ENCODE measurements around the gene PHOX2A.

PHOX2A gene

DNA sequence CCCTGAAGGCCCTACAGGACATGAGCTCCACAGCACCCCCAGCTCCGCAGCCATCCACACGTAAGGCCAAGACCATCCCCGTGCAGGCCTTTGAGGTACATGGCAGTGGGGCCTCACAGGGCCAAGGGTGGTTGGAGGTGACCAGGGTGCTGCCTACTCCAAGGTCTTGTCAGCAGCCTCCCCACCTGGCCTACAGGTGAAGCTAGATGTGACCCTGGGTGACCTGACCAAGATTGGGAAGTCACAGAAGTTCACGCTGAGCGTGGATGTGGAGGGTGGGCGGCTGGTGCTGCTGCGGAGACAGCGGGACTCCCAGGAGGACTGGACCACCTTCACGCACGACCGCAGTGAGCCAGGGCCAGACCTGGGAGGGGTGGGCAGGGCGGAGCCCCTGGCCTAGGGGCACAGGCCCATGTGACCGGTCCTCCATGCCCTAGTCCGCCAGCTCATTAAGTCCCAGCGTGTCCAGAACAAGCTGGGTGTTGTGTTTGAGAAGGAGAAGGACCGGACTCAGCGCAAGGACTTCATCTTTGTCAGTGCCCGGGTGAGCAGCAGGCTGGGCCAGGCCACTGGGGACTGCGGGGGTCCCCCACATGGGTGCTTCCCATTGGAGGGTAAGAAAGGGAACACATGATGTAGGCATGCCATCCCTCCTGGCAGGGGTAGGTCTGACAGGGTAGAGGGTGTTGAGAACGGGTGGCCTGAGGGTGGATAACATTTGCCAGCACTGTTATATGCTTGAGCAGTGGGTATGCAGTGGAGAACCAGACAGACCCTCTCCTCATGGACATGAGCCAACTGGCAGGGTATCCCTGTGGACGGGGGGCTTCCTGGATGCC is 13.8 kb downstream of the PHOX2A start:
- peaks cover 91% of the 10 kb centered on the region for H3K36me3 ChIP-seq
- no peaks in the 10 kb centered on the region for H3K9me3 ChIP-seq
- no peak overlapping the region for H3K4me3 ChIP-seq
- H3K4me1 ChIP-seq = peaks cover 43% of the 10 kb centered on the region
- H3K27ac ChIP-seq = no peak overlapping the region
- no peak for TF ChIP-seq Cebpa-rat (IDR thresholded peaks at IDR 0.05)
- H4K20me1 ChIP-seq = peaks cover 100% of the 10 kb centered on the region
- no peaks in the 10 kb centered on the region for H3K27me3 ChIP-seq
- H3K4me2 ChIP-seq = no peak overlapping the region
- no peak overlapping the region for H3K9ac ChIP-seq

DNA sequence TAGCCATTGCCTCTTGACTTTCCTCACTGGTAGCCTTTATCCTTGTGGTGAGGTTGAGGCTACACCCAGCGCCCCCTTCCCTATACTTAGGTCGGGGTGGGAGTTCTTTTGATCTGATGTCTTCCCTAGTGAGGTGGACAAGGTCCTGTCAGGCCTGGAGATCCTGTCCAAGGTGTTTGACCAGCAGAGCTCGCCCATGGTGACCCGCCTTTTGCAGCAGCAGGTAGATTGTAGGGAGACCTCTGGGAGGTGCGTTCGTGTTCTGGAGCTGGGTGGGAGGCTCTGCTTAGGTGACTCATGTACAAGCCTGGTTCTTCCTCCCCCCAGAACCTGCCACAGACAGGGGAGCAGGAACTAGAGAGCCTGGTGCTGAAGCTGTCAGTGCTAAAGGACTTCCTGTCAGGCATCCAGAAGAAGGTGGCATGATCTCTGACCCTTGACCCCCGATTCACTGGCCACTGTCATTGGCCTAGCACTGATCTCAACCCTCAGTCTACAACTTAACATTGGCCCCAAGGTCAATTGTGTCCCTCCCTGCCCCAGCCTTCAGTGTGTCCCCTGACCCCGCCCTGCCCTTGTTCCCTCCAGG is 14.5 kb downstream of the PHOX2A start:
- no peak for TF ChIP-seq Cebpa-rat (IDR thresholded peaks at IDR 0.05)
- no peak overlapping the region for H3K9ac ChIP-seq
- H3K4me3 ChIP-seq = no peak overlapping the region
- H4K20me1 ChIP-seq = peaks cover 93% of the 10 kb centered on the region
- no peak overlapping the region for H3K27ac ChIP-seq
- H3K36me3 ChIP-seq = peaks cover 84% of the 10 kb centered on the region
- H3K4me2 ChIP-seq = no peak overlapping the region
- H3K27me3 ChIP-seq = no peaks in the 10 kb centered on the region
- no peaks in the 10 kb centered on the region for H3K9me3 ChIP-seq
- H3K4me1 ChIP-seq = peaks cover 42% of the 10 kb centered on the region

DNA sequence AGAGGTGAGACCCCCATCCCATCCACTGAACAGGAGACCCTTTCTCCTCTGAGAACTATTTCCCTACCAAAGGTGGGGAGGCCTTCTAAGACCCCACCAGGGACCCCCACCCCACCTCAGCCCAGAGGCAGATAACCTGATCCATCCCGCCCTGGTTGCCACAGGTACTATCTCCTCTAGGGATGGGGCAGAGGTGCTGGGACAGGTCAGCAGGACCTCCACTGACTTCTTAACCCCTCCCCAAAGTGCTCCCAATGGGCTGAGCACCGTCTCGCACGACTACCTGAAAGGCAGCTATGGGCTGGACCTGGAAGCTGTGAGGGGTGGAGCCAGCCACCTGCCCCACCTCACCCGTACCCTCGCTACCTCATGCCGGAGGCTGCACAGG is 15.1 kb downstream of the PHOX2A start:
- peaks cover 87% of the 10 kb centered on the region for H4K20me1 ChIP-seq

DNA sequence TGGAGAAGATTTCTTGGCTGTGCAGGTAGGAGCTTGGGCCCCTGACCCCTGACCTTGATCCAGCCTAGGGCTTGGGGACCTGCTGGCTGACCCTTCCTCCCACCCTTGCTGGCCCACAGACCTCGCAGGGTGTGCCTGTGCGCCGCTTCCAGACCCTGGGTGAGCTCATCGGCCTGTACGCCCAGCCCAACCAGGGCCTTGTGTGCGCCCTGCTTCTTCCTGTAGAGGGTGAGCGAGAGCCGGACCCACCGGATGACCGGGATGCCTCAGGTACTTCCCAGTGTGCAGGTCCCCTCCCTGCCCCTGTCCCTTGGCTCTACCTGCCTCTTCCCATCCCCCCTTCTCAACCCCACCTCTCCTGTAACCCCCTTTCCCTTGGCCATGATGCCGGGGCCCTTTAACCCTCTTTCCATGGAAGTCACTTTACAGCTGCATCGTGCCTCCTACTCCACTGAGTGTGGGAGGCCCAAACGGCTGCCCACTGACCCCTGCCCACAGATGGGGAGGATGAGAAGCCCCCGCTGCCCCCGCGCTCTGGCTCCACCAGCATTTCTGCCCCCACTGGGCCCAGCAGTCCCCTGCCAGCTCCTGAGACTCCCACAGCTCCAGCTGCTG is 15.6 kb downstream of the PHOX2A start:
- H3K4me2 ChIP-seq = no peak overlapping the region
- peaks cover 73% of the 10 kb centered on the region for H3K36me3 ChIP-seq
- H3K27me3 ChIP-seq = no peaks in the 10 kb centered on the region
- 0 out of 2 replicates have a peak overlapping the region, but pooled peaks have one; percentile 6 for H3K27ac ChIP-seq
- H3K9ac ChIP-seq = no peak overlapping the region
- peaks cover 31% of the 10 kb centered on the region for H3K4me1 ChIP-seq
- no peak for TF ChIP-seq Cebpa-rat (IDR thresholded peaks at IDR 0.05)
- H3K4me3 ChIP-seq = no peak overlapping the region
- no peaks in the 10 kb centered on the region for H3K9me3 ChIP-seq
- H4K20me1 ChIP-seq = peaks cover 82% of the 10 kb centered on the region

More for the DNA sequence above, 15.1 kb downstream of the PHOX2A start:
- Histone ChIP-seq H3K9ac (no peak overlapping the region), H3K27ac (no peak overlapping the region), H3K9me3 (no peaks in the 10 kb centered on the region), H3K4me1 (peaks cover 36% of the 10 kb centered on the region), H3K4me2 (no peak overlapping the region), H3K36me3 (peaks cover 78% of the 10 kb centered on the region), H3K27me3 (no peaks in the 10 kb centered on the region), H3K4me3 (no peak overlapping the region)
- no peak for TF ChIP-seq Cebpa-rat (IDR thresholded peaks at IDR 0.05)

DNA sequence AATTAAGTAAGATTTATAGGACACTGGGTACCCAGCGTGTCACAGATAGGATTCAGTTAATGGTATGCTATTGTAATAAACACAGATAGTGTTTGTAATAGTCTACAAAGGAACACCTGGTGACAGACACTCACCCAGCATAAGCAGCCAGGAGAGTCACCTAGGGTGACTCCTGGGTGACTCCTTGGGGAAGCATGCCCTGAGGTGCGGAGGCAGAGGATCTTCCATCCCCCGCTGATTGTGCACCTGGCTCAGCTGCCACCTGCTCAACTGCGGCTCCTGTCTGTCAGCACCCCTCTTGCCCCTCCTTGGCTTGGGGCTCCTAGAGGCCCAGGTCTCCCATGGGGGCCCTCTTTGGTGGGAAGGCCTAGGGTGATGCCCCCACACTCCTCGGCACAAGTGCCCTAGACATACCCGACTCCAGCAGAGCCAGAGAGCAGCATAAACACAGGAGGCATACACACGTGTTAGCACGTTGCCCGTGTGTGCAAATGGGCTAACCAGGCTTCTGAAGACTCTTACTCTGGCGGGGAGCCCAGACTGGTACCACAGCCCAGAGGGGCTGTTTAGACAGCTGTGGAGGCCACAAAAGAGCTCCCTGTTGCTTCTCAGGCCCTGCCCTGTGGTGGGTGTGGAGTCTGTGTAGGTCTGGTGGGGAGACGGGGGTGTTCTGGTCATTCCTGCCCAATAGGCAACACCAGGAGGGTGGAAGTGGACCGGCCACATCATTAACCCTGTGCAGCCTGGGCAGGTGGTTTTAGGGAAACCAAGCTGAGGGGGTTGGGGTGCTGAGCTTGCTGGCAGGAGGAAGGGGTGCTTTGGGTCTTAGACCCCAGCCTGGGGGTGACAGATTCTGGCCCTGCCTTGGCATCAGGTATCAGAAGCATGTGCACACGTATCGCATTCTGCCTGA is 16.4 kb downstream of the PHOX2A start:
- 0 out of 2 replicates have a peak overlapping the region, but pooled peaks have one; percentile 25 for H3K4me2 ChIP-seq
- H3K4me1 ChIP-seq = peaks cover 26% of the 10 kb centered on the region
- H3K9me3 ChIP-seq = no peaks in the 10 kb centered on the region
- H3K4me3 ChIP-seq = no peak overlapping the region
- no peaks in the 10 kb centered on the region for H3K27me3 ChIP-seq
- peaks cover 75% of the 10 kb centered on the region for H4K20me1 ChIP-seq
- TF ChIP-seq Cebpa-rat (IDR thresholded peaks at IDR 0.05) = no peak
- 0 out of 2 replicates have a peak overlapping the region, but pooled peaks have one; percentile 97 for H3K9ac ChIP-seq
- peaks cover 65% of the 10 kb centered on the region for H3K36me3 ChIP-seq
- H3K27ac ChIP-seq = 0 out of 2 replicates have a peak overlapping the region, but pooled peaks have one; percentile 6

DNA sequence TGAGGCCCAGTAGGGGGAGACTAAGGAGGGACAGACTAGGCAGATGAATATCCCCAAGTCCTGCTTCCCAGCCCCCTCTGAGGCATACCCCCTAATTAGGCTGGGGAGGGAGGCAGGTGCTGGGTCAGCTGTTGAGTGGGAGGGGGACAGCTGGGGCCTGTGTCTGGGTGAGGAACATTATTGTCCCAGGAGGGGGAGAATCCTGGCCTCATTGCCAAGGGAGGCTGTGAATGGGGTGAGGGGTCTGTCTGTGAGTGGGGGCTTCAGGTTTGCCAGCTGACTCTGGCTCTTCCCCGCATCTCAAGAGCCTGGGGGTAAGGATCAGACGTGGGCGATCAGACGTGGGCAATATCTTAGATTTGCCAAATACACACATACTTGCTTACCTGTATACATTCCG is 17.3 kb downstream of the PHOX2A start:
- Histone ChIP-seq H3K36me3 (peaks cover 56% of the 10 kb centered on the region), H3K4me3 (peak overlapping the region; percentile 93; the same call in 1 of the 2 replicates), H3K27ac (peak overlapping the region; percentile 30; the same call in 1 of the 2 replicates), H3K27me3 (no peaks in the 10 kb centered on the region), H4K20me1 (peaks cover 66% of the 10 kb centered on the region), H3K4me2 (peak overlapping the region; percentile 93), H3K9me3 (no peaks in the 10 kb centered on the region), H3K4me1 (peaks cover 32% of the 10 kb centered on the region), H3K9ac (peak overlapping the region; percentile 97; the same call in 1 of the 2 replicates)
- TF ChIP-seq Cebpa-rat (IDR thresholded peaks at IDR 0.05) = no peak

DNA sequence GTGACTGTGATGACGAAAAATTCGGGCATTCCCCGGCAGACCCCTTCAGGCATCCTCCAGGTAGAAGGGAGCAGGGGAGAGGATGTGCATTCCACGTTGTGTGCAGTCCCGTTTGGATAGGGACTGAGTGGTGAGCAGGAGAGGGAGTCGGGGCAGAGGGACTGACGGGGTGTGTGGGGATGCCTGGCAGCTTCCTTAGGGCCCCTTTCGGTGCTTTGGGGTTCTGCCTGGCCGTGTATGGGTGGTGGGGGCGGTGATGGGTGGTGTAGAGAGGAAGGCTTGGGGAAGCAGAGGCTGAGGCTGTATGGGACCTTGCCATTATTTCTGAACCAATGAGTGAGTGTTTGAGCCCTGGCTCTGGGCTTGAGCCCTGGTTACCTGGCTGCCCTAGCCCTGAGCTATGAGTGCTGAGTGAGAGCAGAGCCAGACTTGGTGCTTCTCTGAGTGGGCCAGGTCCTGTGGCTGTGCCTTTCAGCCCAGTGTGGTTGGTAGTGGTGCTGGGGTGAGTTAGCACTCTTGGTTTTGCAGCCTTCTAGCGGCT is 18.5 kb downstream of the PHOX2A start:
- H3K4me3 ChIP-seq = peak overlapping the region; percentile 93
- H3K4me2 ChIP-seq = peak overlapping the region; percentile 93
- H4K20me1 ChIP-seq = peaks cover 54% of the 10 kb centered on the region
- peak overlapping the region; percentile 97 for H3K9ac ChIP-seq
- no peak for TF ChIP-seq Cebpa-rat (IDR thresholded peaks at IDR 0.05)
- H3K36me3 ChIP-seq = peaks cover 44% of the 10 kb centered on the region
- no peaks in the 10 kb centered on the region for H3K27me3 ChIP-seq
- H3K9me3 ChIP-seq = no peaks in the 10 kb centered on the region
- H3K4me1 ChIP-seq = peaks cover 45% of the 10 kb centered on the region
- H3K27ac ChIP-seq = peak overlapping the region; percentile 98

DNA sequence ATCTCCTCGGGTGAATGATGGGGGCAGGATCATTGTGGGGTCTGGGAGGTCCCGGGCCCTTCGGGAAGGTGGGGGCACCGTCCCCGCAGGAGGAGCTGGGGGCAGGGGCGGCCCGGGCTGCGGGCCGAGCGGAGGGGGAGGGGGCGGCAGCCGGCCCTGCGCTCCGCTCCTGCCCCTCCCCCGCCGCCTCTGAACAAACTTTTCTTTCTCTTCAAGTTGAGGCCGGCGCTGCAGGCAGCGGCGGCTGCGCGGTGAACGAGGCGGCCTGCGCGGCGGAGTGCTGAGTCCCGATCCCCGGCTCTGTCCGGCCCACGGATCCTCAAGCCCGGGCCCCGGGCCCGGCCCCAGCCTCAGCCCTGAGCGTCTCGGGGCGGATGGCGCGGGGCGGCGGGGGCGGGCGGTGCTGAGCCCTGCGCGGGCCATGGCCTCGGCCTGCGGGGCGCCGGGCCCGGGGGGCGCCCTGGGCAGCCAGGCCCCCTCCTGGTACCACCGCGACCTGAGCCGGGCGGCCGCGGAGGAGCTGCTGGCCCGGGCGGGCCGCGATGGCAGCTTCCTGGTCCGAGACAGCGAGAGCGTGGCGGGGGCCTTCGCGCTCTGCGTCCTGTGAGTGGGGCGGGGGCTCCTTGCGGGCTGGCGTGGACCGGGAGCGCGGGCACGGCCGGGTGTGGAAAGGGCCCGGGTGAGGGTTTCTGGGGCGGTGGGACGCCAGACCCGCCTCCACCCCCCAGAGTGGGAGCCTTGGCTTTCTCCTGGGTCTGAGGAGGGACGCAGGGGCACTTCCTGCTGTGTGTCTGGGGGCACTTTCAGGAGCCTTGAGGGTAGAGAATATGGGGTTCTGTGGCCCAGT is 19.2 kb downstream of the PHOX2A start, which contains the start of gene INPPL1:
Gene INPPL1, plus strand, starts transcription at position 204 of the 847 bp plus-strand sequence. Its CDS starts 218 bp downstream, at position 422.
- H4K20me1 ChIP-seq = peaks cover 47% of the 10 kb centered on the region
- no peaks in the 10 kb centered on the region for H3K9me3 ChIP-seq
- peak within 1 kb of the TSS; percentile 98 for H3K27ac ChIP-seq
- no peaks in the 10 kb centered on the region for H3K27me3 ChIP-seq
- TF ChIP-seq Cebpa-rat (IDR thresholded peaks at IDR 0.05) = no peak
- peaks cover 52% of the 10 kb centered on the region for H3K4me1 ChIP-seq
- peak within 1 kb of the TSS; percentile 97 for H3K9ac ChIP-seq
- H3K36me3 ChIP-seq = peaks cover 37% of the 10 kb centered on the region
- H3K4me2 ChIP-seq = peak within 1 kb of the TSS; percentile 93
- peak within 1 kb of the TSS; percentile 93 for H3K4me3 ChIP-seq

Data from BLaER1 (cell line).